ENCODE measurements around the gene GNG5. TPM values are rescaled to one million over a fixed set of nuclear protein-coding genes. Genes with fewer than 3 reads are reported as not detected.

The GNG5 gene
- total RNA-seq, 2 donors from 2014 or later, result 143 to 198 TPM

GRCh38 chr1:84538599-84538998, 32.2 kb upstream of the GNG5 start:
- DNase-seq (ENCODE audit: low spot score), result no peak
- H3K9me3 ChIP-seq, result no peaks in the 10 kb centered on the region
- no peak overlapping the region for H3K4me3 ChIP-seq
- no peaks in the 10 kb centered on the region for H3K4me1 ChIP-seq
- H3K36me3 ChIP-seq, result no peaks in the 10 kb centered on the region
- H3K27ac ChIP-seq, result no peak overlapping the region
- H3K27me3 ChIP-seq, result no peaks in the 10 kb centered on the region
- no peak for TF ChIP-seq CTCF (IDR thresholded peaks at IDR 0.05)

- TF ChIP-seq CTCF (IDR thresholded peaks at IDR 0.05), result no peak
- Histone ChIP-seq H3K27me3 (no peaks in the 10 kb centered on the region), H3K4me3 (no peak overlapping the region), H3K27ac (no peak overlapping the region), H3K36me3 (no peaks in the 10 kb centered on the region), H3K9me3 (no peaks in the 10 kb centered on the region), H3K4me1 (no peaks in the 10 kb centered on the region)
- no peak for DNase-seq (ENCODE audit: low spot score)
These were observed 19.4 kb upstream of the GNG5 start for GRCh38 chr1:84525779-84526178.

GRCh38 chr1:84524590-84524989, 18.2 kb upstream of the GNG5 start:
- no peaks in the 10 kb centered on the region for H3K27me3 ChIP-seq
- H3K9me3 ChIP-seq, result no peaks in the 10 kb centered on the region
- no peaks in the 10 kb centered on the region for H3K4me1 ChIP-seq
- no peak for TF ChIP-seq CTCF (IDR thresholded peaks at IDR 0.05)
- no peak for DNase-seq (ENCODE audit: low spot score)
- H3K36me3 ChIP-seq, result no peaks in the 10 kb centered on the region
- H3K27ac ChIP-seq, result no peak overlapping the region
- no peak overlapping the region for H3K4me3 ChIP-seq

GRCh38 chr1:84510668-84511067, 4.3 kb upstream of the GNG5 start:
- no peak for DNase-seq (ENCODE audit: low spot score)
- Histone ChIP-seq H3K4me3 (no peak overlapping the region), H3K4me1 (peaks cover 0 to 8% of the 10 kb centered on the region in 2 donors), H3K9me3 (peaks cover 0 to 7% of the 10 kb centered on the region in 2 donors), H3K27me3 (no peaks in the 10 kb centered on the region), H3K36me3 (no peaks in the 10 kb centered on the region), H3K27ac (no peak overlapping the region)
- TF ChIP-seq CTCF (IDR thresholded peaks at IDR 0.05), result no peak

GRCh38 chr1:84510165-84510564, 3.8 kb upstream of the GNG5 start:
- no peaks in the 10 kb centered on the region for H3K27me3 ChIP-seq
- H3K36me3 ChIP-seq, result no peaks in the 10 kb centered on the region
- no peak for TF ChIP-seq CTCF (IDR thresholded peaks at IDR 0.05)
- peaks cover 0 to 7% of the 10 kb centered on the region in 2 donors for H3K9me3 ChIP-seq
- DNase-seq (ENCODE audit: low spot score), result no peak
- no peak overlapping the region for H3K27ac ChIP-seq
- no peak overlapping the region for H3K4me3 ChIP-seq
- peaks cover 0 to 8% of the 10 kb centered on the region in 2 donors for H3K4me1 ChIP-seq

- no peak for TF ChIP-seq CTCF (IDR thresholded peaks at IDR 0.05)
- Histone ChIP-seq H3K4me1 (peaks cover 0 to 17% of the 10 kb centered on the region in 2 donors), H3K4me3 (no peak overlapping the region), H3K9me3 (peaks cover 0 to 7% of the 10 kb centered on the region in 2 donors), H3K36me3 (no peaks in the 10 kb centered on the region), H3K27ac (no peak overlapping the region), H3K27me3 (no peaks in the 10 kb centered on the region)
- DNase-seq (ENCODE audit: low spot score), result no peak
These were observed 2.6 kb upstream of the GNG5 start for GRCh38 chr1:84509029-84509428.

All from right atrium auricular region (tissue), 2 donors.